HepG2 (cell line): Measurements from ENCODE around the gene NUP62. TPM values are rescaled to one million over a fixed set of nuclear protein-coding genes. Genes with fewer than 3 reads are reported as not detected.
A peak's percentile ranks its signal among the peaks of the same experiment; 100 is the strongest.

ENCODE experiments used
- GABPA ChIP-seq, 2 experiments: IDR thresholded peaks; 2 replicates each; pipeline ENCODE4 v1.6.1; 2011 to 2016; ENCODE audit warnings: low read depth in 2 of 2, low read length in 1 of 2, missing biosample characterization in 1 of 2, missing genetic modification characterization in 1 of 2
- JUNB ChIP-seq: sonication (generic); formaldehyde crosslinking; IDR thresholded peaks from 2 replicates; pipeline ENCODE4 v1.8.0; 2022; ENCODE audit warnings: missing genetic modification reagents, mild to moderate bottlenecking, borderline replicate concordance
- KLF11 ChIP-seq: IDR thresholded peaks from 2 replicates; pipeline ENCODE4 v1.6.1; 2016; ENCODE audit warnings: missing compliant biosample characterization
- NAIF1 ChIP-seq: sonication (generic); formaldehyde crosslinking; IDR thresholded peaks from 2 replicates; pipeline ENCODE4 v1.5.0; 2020; ENCODE audit warnings: mild to moderate bottlenecking, missing genetic modification reagents, borderline replicate concordance
- NONO ChIP-seq, 2 experiments: fragments of 450-650 bp in 1 of 2; sonication (generic) in 1 of 2; formaldehyde crosslinking in 1 of 2; IDR thresholded peaks in 1 of 2; conservative IDR thresholded peaks in 1 of 2; 2 replicates each; pipeline versions ENCODE4 v1.6.1 to v1.8.0; 2017 to 2022; ENCODE audit warnings: mild to moderate bottlenecking in 1 of 2, missing genetic modification reagents in 1 of 2, moderate library complexity in 1 of 2
- NR0B2 ChIP-seq: sonication (generic); formaldehyde crosslinking; IDR thresholded peaks from 2 replicates; pipeline ENCODE4 v1.4.0; 2020; ENCODE audit warnings: mild to moderate bottlenecking, missing genetic modification reagents
- NR3C1 ChIP-seq: sonication (generic); formaldehyde crosslinking; IDR thresholded peaks from 2 replicates; pipeline ENCODE4 v1.4.0; 2020; ENCODE audit warnings: missing genetic modification reagents
- PRDM4 ChIP-seq: sonication (generic); formaldehyde crosslinking; IDR thresholded peaks from 2 replicates; pipeline ENCODE4 v1.9.0; 2021; ENCODE audit warnings: missing genetic modification reagents, borderline replicate concordance
- RBFOX2 ChIP-seq: fragments of 200-400 bp; formaldehyde crosslinking; IDR thresholded peaks from 2 replicates; pipeline ENCODE4 v1.6.1; 2017; ENCODE audit warnings: low read depth, mild to moderate bottlenecking, low read length
- RBM22 ChIP-seq: fragments of 200-400 bp; formaldehyde crosslinking; optimal IDR thresholded peaks from 2 replicates; pipeline ENCODE3; 2017; ENCODE audit warnings: mild to moderate bottlenecking, low read length, moderate library complexity
- SMYD3 ChIP-seq: sonication (generic); formaldehyde crosslinking; IDR thresholded peaks from 2 replicates; pipeline ENCODE4 v1.8.1; 2023; ENCODE audit warnings: mild to moderate bottlenecking, missing genetic modification reagents
- SSRP1 ChIP-seq: IDR thresholded peaks from 2 replicates; pipeline ENCODE4 v1.6.1; 2016; ENCODE audit warnings: control low read depth
- TERF1 ChIP-seq: sonication (generic); formaldehyde crosslinking; IDR thresholded peaks from 2 replicates; pipeline ENCODE4 v1.8.0; 2022; ENCODE audit warnings: mild to moderate bottlenecking, missing genetic modification reagents, moderate library complexity
- THYN1 ChIP-seq: sonication (generic); formaldehyde crosslinking; IDR thresholded peaks from 2 replicates; pipeline ENCODE4 v1.8.1; 2023; ENCODE audit warnings: low read depth, mild to moderate bottlenecking, moderate library complexity, missing genetic modification reagents, borderline replicate concordance
- ZBTB2 ChIP-seq: sonication (generic); formaldehyde crosslinking; IDR thresholded peaks from 2 replicates; pipeline ENCODE4 v1.8.0; 2022; ENCODE audit warnings: low read depth, missing genetic modification reagents
- ZFP36 ChIP-seq: fragments of 150-350 bp; IDR thresholded peaks from 2 replicates; pipeline ENCODE4 v1.6.1; 2018; ENCODE audit warnings: borderline replicate concordance, low read length, low read depth; ENCODE audit not compliant: partially characterized antibody
- ZNF17 ChIP-seq: sonication (generic); formaldehyde crosslinking; IDR thresholded peaks from 2 replicates; pipeline ENCODE4 v1.5.0; 2020; ENCODE audit warnings: mild to moderate bottlenecking, missing genetic modification reagents
- ZNF180 ChIP-seq: sonication (generic); formaldehyde crosslinking; IDR thresholded peaks from 2 replicates; pipeline ENCODE4 v1.4.0; 2020; ENCODE audit warnings: low read depth, missing genetic modification reagents, borderline replicate concordance
- ZNF20 ChIP-seq: sonication (generic); formaldehyde crosslinking; IDR thresholded peaks from 2 replicates; pipeline ENCODE4 v1.4.0; 2020; ENCODE audit warnings: mild to moderate bottlenecking, moderate library complexity, missing genetic modification reagents
- ZNF326 ChIP-seq: sonication (generic); formaldehyde crosslinking; IDR thresholded peaks from 2 replicates; pipeline ENCODE4 v1.4.0; 2020; ENCODE audit warnings: missing genetic modification reagents, borderline replicate concordance
- ZNF691 ChIP-seq: sonication (generic); formaldehyde crosslinking; IDR thresholded peaks from 2 replicates; pipeline ENCODE4 v1.4.0; 2020; ENCODE audit warnings: missing genetic modification reagents, low read depth, mild to moderate bottlenecking, borderline replicate concordance
- ZNF746 ChIP-seq: sonication (generic); formaldehyde crosslinking; IDR thresholded peaks from 2 replicates; pipeline ENCODE4 v1.8.0; 2022; ENCODE audit warnings: mild to moderate bottlenecking, missing genetic modification reagents
- polyA plus RNA-seq, 8 experiments: library from polyadenylated mRNA; depleted of rRNA in 3 of 8; stranded (reverse) in 7 of 8; unstranded in 1 of 8; fragments of >200 nt; fragmentation: Illumina TruSeq in 4 of 8; extraction: Trizol in 4 of 8; gene quantifications; 2 replicates each; pipeline versions ENCODE4 v1.2.1 to v1.2.3, GENCODE V29; 2011 to 2016; ENCODE audit warnings: low read depth in 4 of 8, missing spikeins in 1 of 8, mixed read lengths in 1 of 8; ENCODE audit not compliant: insufficient read depth in 1 of 8
- total RNA-seq, 5 experiments: library from RNA; depleted of rRNA; stranded (reverse); fragments of >200 nt; fragmentation: Illumina TruSeq; extraction: Trizol; gene quantifications; 2 replicates each; pipeline ENCODE4 v1.2.3, GENCODE V29; 2016; ENCODE audit warnings: low read depth in 1 of 5

The NUP62 gene
- total and polyA plus RNA-seq, 2 of the 13 experiments (the other 11 are each of a cell fraction or from before 2014, with no cell fraction given), result 16.5 to 41.5 TPM

GRCh38 chr19:49929121-49929610 lies at the start of gene NUP62, which contains the start of gene ATF5 (continued):
- TF ChIP-seq ZNF691 (CRISPR knock-in tag), result peak; percentile 43; the same call in 1 of the 2 replicates
- no peak for TF ChIP-seq PRDM4 (CRISPR knock-in tag)
- TF ChIP-seq GABPA (IDR thresholded peaks at IDR 0.05; ENCODE audit: low read depth, low read length), result no peak
- no peak; the same call in 1 of the 2 replicates for TF ChIP-seq GABPA (CRISPR knock-in tag; IDR thresholded peaks at IDR 0.05; ENCODE audit: low read depth)
- TF ChIP-seq ZNF326 (CRISPR knock-in tag), result no peak
- no peak; the same call in 1 of the 2 replicates for TF ChIP-seq THYN1 (CRISPR knock-in tag)
- peak; percentile 69; the same call in 1 of the 2 replicates for TF ChIP-seq JUNB (CRISPR knock-in tag)
- TF ChIP-seq ZNF17 (CRISPR knock-in tag), result no peak
- TF ChIP-seq ZFP36, result no peak
- TF ChIP-seq RBFOX2, result peak; percentile 97
- TF ChIP-seq ZBTB2, result 0 out of 2 replicates have a peak, but pooled peaks have one; percentile 57
- no peak for TF ChIP-seq NONO (IDR thresholded peaks at IDR 0.05)
- TF ChIP-seq NONO (CRISPR knock-in tag; conservative IDR thresholded peaks at IDR 0.05), result peak; percentile 39
- no peak for TF ChIP-seq SSRP1 (CRISPR knock-in tag)
- 0 out of 2 replicates have a peak, but pooled peaks have one; percentile 69 for TF ChIP-seq KLF11
- TF ChIP-seq SMYD3 (CRISPR knock-in tag), result peak; percentile 90
- TF ChIP-seq NR0B2 (CRISPR knock-in tag), result peak; percentile 90
- TF ChIP-seq ZNF20 (CRISPR knock-in tag), result no peak
- TF ChIP-seq NAIF1, result peak; percentile 80; the same call in 1 of the 2 replicates
- TF ChIP-seq TERF1 (CRISPR knock-in tag), result no peak
- TF ChIP-seq RBM22, result no peak
- peak; percentile 25; the same call in 1 of the 2 replicates for TF ChIP-seq NR3C1 (CRISPR knock-in tag)
- no peak for TF ChIP-seq ZNF180
- peak; percentile 81 for TF ChIP-seq ZNF746
